K562 (cell line): ENCODE results near the gene ST7. TPM values are rescaled to one million over a fixed set of nuclear protein-coding genes. Genes with fewer than 3 reads are reported as not detected.

Source experiments
- BCOR ChIP-seq: fragments of 450-650 bp; IDR thresholded peaks from 2 replicates; pipeline ENCODE4 v1.6.1; 2016
- BHLHE40 ChIP-seq: IDR thresholded peaks from 2 replicates; pipeline ENCODE4 v1.6.1; 2011; ENCODE audit warnings: low read length, improper control_type of control experiment
- CBFB ChIP-seq: sonication (generic); formaldehyde crosslinking; IDR thresholded peaks from 2 replicates; pipeline ENCODE4 v1.4.0; 2020; ENCODE audit warnings: mild to moderate bottlenecking, missing genetic modification reagents
- FOXK2 ChIP-seq, 2 experiments: fragments of 450-650 bp; IDR thresholded peaks in 1 of 2; conservative IDR thresholded peaks in 1 of 2; 2 replicates each; pipeline ENCODE4 v1.6.1; 2016; ENCODE audit warnings: low read depth in 2 of 2, mild to moderate bottlenecking in 1 of 2
- KHSRP ChIP-seq: fragments of 450-650 bp; IDR thresholded peaks from 2 replicates; pipeline ENCODE4 v1.6.1; 2017
- MAFG ChIP-seq: fragments of 450-650 bp; conservative IDR thresholded peaks from 2 replicates; pipeline ENCODE4 v1.6.1; 2016; ENCODE audit warnings: missing genetic modification characterization, missing compliant biosample characterization
- MEF2A ChIP-seq: IDR thresholded peaks from 2 replicates; pipeline ENCODE4 v1.6.1; 2011; ENCODE audit warnings: low read depth, mild to moderate bottlenecking, low read length, moderate library complexity; ENCODE audit not compliant: control insufficient read depth
- MNT ChIP-seq, 2 experiments: fragments of 450-650 bp; conservative IDR thresholded peaks; 2 replicates each; pipeline ENCODE4 v1.6.1; 2017; ENCODE audit warnings: mild to moderate bottlenecking in 2 of 2, moderate library complexity in 2 of 2
- MYNN ChIP-seq, 2 experiments: sonication (generic); formaldehyde crosslinking in 1 of 2; IDR thresholded peaks; 2 replicates each; pipeline versions ENCODE4 v1.5.0 to v1.6.1; 2016 to 2020; ENCODE audit warnings: antibody characterized with exemption in 1 of 2, missing genetic modification reagents in 1 of 2
- RAD21 ChIP-seq, 2 experiments: fragments of 250-450 bp in 1 of 2; fragments of 450-650 bp in 1 of 2; sonication (Bioruptor Pico) in 1 of 2; formaldehyde crosslinking in 1 of 2; IDR thresholded peaks in 1 of 2; conservative IDR thresholded peaks in 1 of 2; 2 replicates each; pipeline versions ENCODE4 v1.4.0 to v1.8.0; 2020 to 2022; ENCODE audit warnings: mild to moderate bottlenecking in 2 of 2, moderate library complexity in 1 of 2
- RBM22 ChIP-seq: fragments of 200-400 bp; formaldehyde crosslinking; IDR thresholded peaks from 2 replicates; pipeline ENCODE4 v1.6.1; 2018; ENCODE audit warnings: low read length, low read depth; ENCODE audit not compliant: poor library complexity, severe bottlenecking
- STAG1 ChIP-seq: sonication (generic); formaldehyde crosslinking; IDR thresholded peaks from 2 replicates; pipeline ENCODE4 v1.5.0; 2020; ENCODE audit warnings: missing genetic modification reagents, borderline replicate concordance
- XRCC5 ChIP-seq: fragments of 200-400 bp; formaldehyde crosslinking; IDR thresholded peaks from 2 replicates; pipeline ENCODE4 v1.6.1; 2017; ENCODE audit warnings: low read depth, mild to moderate bottlenecking, low read length
- ZNF121 ChIP-seq: sonication (generic); formaldehyde crosslinking; conservative IDR thresholded peaks from 2 replicates; pipeline ENCODE4 v1.8.0; 2022; ENCODE audit warnings: missing genetic modification reagents
- ZNF175 ChIP-seq: fragments of 200-800 bp; sonication (Bioruptor generic); IDR thresholded peaks from 2 replicates; pipeline ENCODE4 v1.6.1; 2016; ENCODE audit warnings: low read depth, mild to moderate bottlenecking, missing genetic modification characterization, missing compliant biosample characterization
- polyA plus RNA-seq, 8 experiments: library from polyadenylated mRNA; depleted of rRNA in 4 of 8; stranded (reverse) in 5 of 8; unstranded in 3 of 8; fragments of >200 nt; fragmentation: Nextera tagmentation in 2 of 8; fragmentation: Illumina TruSeq in 1 of 8; extraction: Ambion mirVana in 2 of 8; extraction: Trizol in 1 of 8; gene quantifications; 2 replicates each; pipeline versions ENCODE4 v1.2.1 to v1.2.3, GENCODE V29; 2011 to 2014; ENCODE audit warnings: inconsistent platforms in 1 of 8, missing spikeins in 1 of 8
- total RNA-seq, 7 experiments: library from RNA; depleted of rRNA in 6 of 7; stranded (reverse); fragments of >200 nt in 6 of 7; fragmentation: Illumina TruSeq in 2 of 7; extraction: Trizol in 2 of 7; gene quantifications; 2 replicates each; pipeline versions ENCODE4 v1.2.1 to v1.2.3, GENCODE V29; 2011 to 2021; ENCODE audit warnings: low replicate concordance in 1 of 7
- TF ChIP-seq, protein P1 (sequence below), 2 experiments: fragments of 450-650 bp; IDR thresholded peaks; 2 replicates each; pipeline ENCODE4 v1.6.1; 2016
- TF ChIP-seq, protein P2 (sequence below): fragments of 150-350 bp; conservative IDR thresholded peaks from 2 replicates; pipeline ENCODE4 v1.6.1; 2014; ENCODE audit warnings: low read length

The ST7 gene
- total and polyA plus RNA-seq, 9 of the 15 experiments (the other 6 are each of a cell fraction or from before 2014, with no cell fraction given) = 23.9 to 56.3 (median 36.9) TPM

DNA sequence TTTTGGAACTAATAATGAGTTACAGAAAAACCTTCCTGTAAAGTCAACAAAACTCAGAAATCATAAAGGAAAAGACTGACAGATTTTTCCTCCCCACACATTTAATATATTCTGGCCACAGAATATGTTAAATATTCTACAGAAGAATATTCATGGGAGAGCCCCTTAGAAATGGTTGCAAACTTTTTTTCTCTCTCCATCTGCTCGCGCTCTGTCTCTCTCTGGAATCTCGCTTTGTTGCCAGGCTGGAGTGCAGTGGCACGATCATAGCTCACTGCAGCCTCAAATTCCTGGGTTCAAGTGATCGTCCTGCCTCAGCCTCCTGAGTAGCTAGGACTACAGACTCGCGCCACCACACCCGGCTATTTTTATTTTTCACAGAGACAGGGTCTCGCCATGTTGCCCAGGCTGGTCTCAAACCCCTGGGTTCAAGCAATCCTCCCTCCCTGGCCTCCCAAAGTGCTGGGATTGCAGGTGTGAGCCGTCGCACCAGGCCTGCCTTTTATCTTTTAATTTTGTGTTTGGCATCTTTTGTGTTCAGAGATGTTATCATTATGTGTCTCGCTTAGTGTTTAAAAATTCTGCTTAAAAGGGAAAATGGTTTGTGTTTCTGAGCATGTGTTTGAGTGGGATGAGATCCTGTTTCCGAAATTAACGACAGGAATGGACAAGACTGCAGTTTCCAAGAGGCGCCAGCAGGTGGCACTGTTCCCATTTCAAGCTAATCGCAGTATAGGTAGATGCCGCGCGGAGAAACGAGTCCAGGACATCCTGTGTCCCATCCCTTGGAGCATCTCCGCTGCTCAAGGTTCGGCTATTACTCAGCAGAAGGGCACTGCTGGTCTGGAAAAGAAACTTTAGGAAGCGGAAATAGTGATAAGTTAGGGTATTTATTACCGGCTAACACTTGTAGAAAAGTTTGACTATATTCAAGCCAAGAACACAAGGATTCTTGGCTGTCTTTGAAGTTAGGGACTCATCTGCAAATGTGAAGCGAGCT lies 23.1 kb upstream of the ST7 start (continued):
- peak; percentile 27 to 57; a peak in 1 of 4 replicates for TF ChIP-seq FOXK2 (conservative IDR thresholded peaks at IDR 0.05 in 1 of 2, IDR thresholded peaks at IDR 0.05 in 1 of 2; ENCODE audit: low read depth in 2 of 2)
- no peak for TF ChIP-seq RBM22
- TF ChIP-seq, protein P1, sequence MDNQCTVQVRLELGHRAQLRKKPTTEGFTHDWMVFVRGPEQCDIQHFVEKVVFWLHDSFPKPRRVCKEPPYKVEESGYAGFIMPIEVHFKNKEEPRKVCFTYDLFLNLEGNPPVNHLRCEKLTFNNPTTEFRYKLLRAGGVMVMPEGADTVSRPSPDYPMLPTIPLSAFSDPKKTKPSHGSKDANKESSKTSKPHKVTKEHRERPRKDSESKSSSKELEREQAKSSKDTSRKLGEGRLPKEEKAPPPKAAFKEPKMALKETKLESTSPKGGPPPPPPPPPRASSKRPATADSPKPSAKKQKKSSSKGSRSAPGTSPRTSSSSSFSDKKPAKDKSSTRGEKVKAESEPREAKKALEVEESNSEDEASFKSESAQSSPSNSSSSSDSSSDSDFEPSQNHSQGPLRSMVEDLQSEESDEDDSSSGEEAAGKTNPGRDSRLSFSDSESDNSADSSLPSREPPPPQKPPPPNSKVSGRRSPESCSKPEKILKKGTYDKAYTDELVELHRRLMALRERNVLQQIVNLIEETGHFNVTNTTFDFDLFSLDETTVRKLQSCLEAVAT (IDR thresholded peaks at IDR 0.05) = no peak
- TF ChIP-seq, protein P2, sequence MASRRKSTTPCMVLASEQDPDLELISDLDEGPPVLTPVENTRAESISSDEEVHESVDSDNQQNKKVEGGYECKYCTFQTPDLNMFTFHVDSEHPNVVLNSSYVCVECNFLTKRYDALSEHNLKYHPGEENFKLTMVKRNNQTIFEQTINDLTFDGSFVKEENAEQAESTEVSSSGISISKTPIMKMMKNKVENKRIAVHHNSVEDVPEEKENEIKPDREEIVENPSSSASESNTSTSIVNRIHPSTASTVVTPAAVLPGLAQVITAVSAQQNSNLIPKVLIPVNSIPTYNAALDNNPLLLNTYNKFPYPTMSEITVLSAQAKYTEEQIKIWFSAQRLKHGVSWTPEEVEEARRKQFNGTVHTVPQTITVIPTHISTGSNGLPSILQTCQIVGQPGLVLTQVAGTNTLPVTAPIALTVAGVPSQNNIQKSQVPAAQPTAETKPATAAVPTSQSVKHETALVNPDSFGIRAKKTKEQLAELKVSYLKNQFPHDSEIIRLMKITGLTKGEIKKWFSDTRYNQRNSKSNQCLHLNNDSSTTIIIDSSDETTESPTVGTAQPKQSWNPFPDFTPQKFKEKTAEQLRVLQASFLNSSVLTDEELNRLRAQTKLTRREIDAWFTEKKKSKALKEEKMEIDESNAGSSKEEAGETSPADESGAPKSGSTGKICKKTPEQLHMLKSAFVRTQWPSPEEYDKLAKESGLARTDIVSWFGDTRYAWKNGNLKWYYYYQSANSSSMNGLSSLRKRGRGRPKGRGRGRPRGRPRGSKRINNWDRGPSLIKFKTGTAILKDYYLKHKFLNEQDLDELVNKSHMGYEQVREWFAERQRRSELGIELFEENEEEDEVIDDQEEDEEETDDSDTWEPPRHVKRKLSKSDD = no peak
- peak; percentile 53; the same call in 1 of the 2 replicates for TF ChIP-seq MEF2A
- peak; percentile 98 for TF ChIP-seq RAD21 (CRISPR knock-in tag; conservative IDR thresholded peaks at IDR 0.05 in 1 of 2, IDR thresholded peaks at IDR 0.05 in 1 of 2)
- TF ChIP-seq ZNF121 (CRISPR knock-in tag) = peak; percentile 55
- TF ChIP-seq STAG1 (CRISPR knock-in tag) = peak; percentile 59; the same call in 1 of the 2 replicates
- 0 out of 2 replicates have a peak, but pooled peaks have one; percentile 14 for TF ChIP-seq MYNN (IDR thresholded peaks at IDR 0.05)
- TF ChIP-seq MYNN (CRISPR knock-in tag; IDR thresholded peaks at IDR 0.05) = no peak
- 0 out of 2 replicates have a peak, but pooled peaks have one; percentile 11 for TF ChIP-seq KHSRP
- no peak for TF ChIP-seq CBFB (CRISPR knock-in tag)
- 0 out of 4 replicates have a peak, but pooled peaks of 1 of the 2 experiments have one; percentile 10 for TF ChIP-seq MNT (conservative IDR thresholded peaks at IDR 0.05)
- TF ChIP-seq ZNF175 (CRISPR knock-in tag) = no peak
- no peak for TF ChIP-seq BHLHE40
- peak; percentile 47; the same call in 1 of the 2 replicates for TF ChIP-seq BCOR
- peak; percentile 34; the same call in 1 of the 2 replicates for TF ChIP-seq XRCC5
- TF ChIP-seq MAFG (tag) = 0 out of 2 replicates have a peak, but pooled peaks have one; percentile 13
